Breast epithelium (tissue), 4 donors: ENCODE measurements around the gene MYLK2. TPM values are rescaled to one million over a fixed set of nuclear protein-coding genes. Genes with fewer than 3 reads are reported as not detected.
"Not testable (repeated sequence)": the region's sequence is repeated elsewhere in the genome, so short reads cannot be mapped to it uniquely, and the experiment has no call there.

ENCODE experiments used
- DNase-seq, 2 donors: peaks; one replicate each; pipeline ENCODE4 v3.0.0-alpha.2; 2019; ENCODE audit warnings: low spot score in 2 of 2
- H3K27ac ChIP-seq, 2 donors: fragments of 200-600 bp; sonication (generic) in 1 of 2; one replicate each; pipeline ENCODE4 v1.5.1; 2016 to 2019; ENCODE audit warnings: mild to moderate bottlenecking in 1 of 2
- H3K27me3 ChIP-seq, 2 donors: fragments of 200-600 bp; sonication (generic) in 1 of 2; one replicate each; pipeline versions ENCODE4 v1.5.1 to v1.6.0; 2017 to 2019; ENCODE audit warnings: control low read depth in 1 of 2, mild to moderate bottlenecking in 1 of 2
- H3K36me3 ChIP-seq: fragments of 200-600 bp; one replicate; pipeline ENCODE4 v1.5.1; 2019
- H3K4me1 ChIP-seq, 2 donors: fragments of 200-600 bp; sonication (generic); one replicate each; pipeline ENCODE4 v1.5.1; 2016 to 2019; ENCODE audit warnings: control low read depth in 1 of 2
- H3K4me3 ChIP-seq, 3 donors: fragments of 200-600 bp; sonication (generic); 1 replicate in 2 of 3; 2 replicates in 1 of 3; pipeline ENCODE4 v1.5.1; 2016 to 2019; ENCODE audit warnings: mild to moderate bottlenecking in 3 of 3, moderate library complexity in 2 of 3
- H3K9me3 ChIP-seq, 2 donors: fragments of 200-600 bp; sonication (generic) in 1 of 2; one replicate each; pipeline ENCODE4 v1.5.1; 2016 to 2019; ENCODE audit warnings: control low read depth in 1 of 2
- POLR2A ChIP-seq: fragments of 450-650 bp; IDR thresholded peaks from one replicate; pipeline ENCODE4 v1.6.1; 2016; ENCODE audit warnings: antibody characterized with exemption, mild to moderate bottlenecking, moderate library complexity
- POLR2AphosphoS5 ChIP-seq, 3 donors: sonication (generic); formaldehyde crosslinking; IDR thresholded peaks; one replicate each; pipeline ENCODE4 v1.6.1; 2017; ENCODE audit warnings: antibody characterized with exemption in 3 of 3
- intact Hi-C: fragments of 100-400 bp; cut with DNase I; formaldehyde crosslinking; loops from one replicate; pipeline ENCODE4 v1.15.1; 2023; ENCODE audit warnings: low total_unique reads
- total RNA-seq, 3 donors: library from RNA; depleted of rRNA; stranded (reverse); fragments of >200 nt; gene quantifications; one replicate each; pipeline ENCODE4 v1.1.0, GENCODE V29; 2016
- TF ChIP-seq, protein P1 (sequence below), 3 donors: fragments of 450-650 bp; IDR thresholded peaks; one replicate each; pipeline ENCODE4 v1.5.1; 2016 to 2017; ENCODE audit warnings: antibody characterized with exemption in 3 of 3, mild to moderate bottlenecking in 3 of 3, moderate library complexity in 3 of 3

MYLK2 gene
- total RNA-seq, 3 donors from 2014 or later, result not detected

DNA sequence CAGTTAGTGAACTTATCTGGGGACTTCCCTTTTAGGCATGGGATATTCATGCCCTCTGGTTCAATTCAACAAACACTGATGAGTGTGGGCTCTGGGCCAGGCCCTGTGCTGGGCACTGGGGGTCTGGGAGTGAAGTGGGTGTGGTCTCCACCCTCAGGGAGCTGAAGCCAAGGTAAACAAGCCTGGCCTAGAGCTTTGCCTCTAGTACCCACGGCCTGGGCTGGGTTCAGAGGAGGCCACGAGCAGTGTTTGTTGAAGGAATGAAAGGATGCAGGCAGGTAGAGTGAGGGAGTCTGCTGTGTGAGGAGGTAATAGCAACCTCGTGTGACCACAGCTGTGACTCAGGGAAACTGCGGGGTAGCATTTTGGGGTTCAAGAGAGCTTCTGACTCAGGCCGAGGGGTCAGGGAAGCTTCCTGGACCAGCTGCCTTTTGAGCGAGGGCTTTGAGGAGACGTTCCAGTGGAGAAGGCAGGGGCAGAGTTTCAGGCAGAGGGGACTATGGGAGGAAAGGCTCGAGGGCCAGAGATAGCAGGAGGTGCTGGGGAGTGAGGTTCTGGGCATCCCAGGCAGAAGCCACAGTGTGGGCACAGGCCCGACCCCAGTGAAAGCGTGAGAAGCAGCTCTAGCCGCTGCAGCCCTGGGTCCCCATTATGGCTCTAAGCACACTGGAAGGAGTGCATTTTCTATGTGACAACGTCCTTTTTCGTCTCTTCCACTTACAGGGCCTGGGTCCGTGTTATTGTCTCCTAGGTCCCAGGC, 5.6 kb downstream of the MYLK2 start:
- Histone ChIP-seq H3K4me1 (no peaks in the 10 kb centered on the region), H3K36me3 (no peaks in the 10 kb centered on the region), H3K27me3 (no peaks in the 10 kb centered on the region), H3K9me3 (no peaks in the 10 kb centered on the region), H3K27ac (no peak overlapping the region), H3K4me3 (no peak overlapping the region)
- intact Hi-C loops, result loop anchor here (10.0 kb wide), 1 partner anchor 130 kb away; the partner anchor contains the start of gene PDRG1
- no peak for DNase-seq
- TF ChIP-seq, protein P1, sequence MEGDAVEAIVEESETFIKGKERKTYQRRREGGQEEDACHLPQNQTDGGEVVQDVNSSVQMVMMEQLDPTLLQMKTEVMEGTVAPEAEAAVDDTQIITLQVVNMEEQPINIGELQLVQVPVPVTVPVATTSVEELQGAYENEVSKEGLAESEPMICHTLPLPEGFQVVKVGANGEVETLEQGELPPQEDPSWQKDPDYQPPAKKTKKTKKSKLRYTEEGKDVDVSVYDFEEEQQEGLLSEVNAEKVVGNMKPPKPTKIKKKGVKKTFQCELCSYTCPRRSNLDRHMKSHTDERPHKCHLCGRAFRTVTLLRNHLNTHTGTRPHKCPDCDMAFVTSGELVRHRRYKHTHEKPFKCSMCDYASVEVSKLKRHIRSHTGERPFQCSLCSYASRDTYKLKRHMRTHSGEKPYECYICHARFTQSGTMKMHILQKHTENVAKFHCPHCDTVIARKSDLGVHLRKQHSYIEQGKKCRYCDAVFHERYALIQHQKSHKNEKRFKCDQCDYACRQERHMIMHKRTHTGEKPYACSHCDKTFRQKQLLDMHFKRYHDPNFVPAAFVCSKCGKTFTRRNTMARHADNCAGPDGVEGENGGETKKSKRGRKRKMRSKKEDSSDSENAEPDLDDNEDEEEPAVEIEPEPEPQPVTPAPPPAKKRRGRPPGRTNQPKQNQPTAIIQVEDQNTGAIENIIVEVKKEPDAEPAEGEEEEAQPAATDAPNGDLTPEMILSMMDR (IDR thresholded peaks at IDR 0.05), result no peak
- TF ChIP-seq POLR2AphosphoS5 (IDR thresholded peaks at IDR 0.05) (no peak), POLR2A (no peak)

DNA sequence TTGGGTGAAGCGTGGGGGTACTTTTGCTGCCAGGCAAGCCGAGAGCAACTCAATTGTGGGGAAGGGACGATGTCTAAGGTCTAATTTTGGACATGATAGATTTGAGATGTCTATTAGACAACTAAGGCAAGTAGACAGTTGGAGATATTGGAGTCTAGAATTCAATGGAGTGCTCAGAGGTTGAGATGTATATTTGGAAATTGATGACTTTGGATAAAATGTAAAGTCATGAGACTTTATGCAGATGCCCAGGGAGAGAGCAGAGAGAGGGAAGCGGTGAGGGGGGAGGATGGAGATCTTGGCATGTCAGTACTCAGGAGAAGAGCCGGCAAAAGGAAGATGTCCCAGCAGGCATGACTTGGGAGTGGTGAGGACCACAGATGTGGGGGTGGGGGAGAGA, 6.9 kb downstream of the MYLK2 start:
- DNase-seq, result no peak
- Histone ChIP-seq H3K27me3 (no peaks in the 10 kb centered on the region), H3K4me1 (no peaks in the 10 kb centered on the region), H3K27ac (no peak overlapping the region), H3K4me3 (no peak overlapping the region), H3K9me3 (no peaks in the 10 kb centered on the region), H3K36me3 (no peaks in the 10 kb centered on the region)
- TF ChIP-seq, protein P1 (IDR thresholded peaks at IDR 0.05), result no peak
- TF ChIP-seq POLR2A (no peak), POLR2AphosphoS5 (IDR thresholded peaks at IDR 0.05) (no peak)
- intact Hi-C loops, result loop anchor here (10.0 kb wide), 1 partner anchor 129 kb away; the partner anchor contains the start of gene PDRG1

DNA sequence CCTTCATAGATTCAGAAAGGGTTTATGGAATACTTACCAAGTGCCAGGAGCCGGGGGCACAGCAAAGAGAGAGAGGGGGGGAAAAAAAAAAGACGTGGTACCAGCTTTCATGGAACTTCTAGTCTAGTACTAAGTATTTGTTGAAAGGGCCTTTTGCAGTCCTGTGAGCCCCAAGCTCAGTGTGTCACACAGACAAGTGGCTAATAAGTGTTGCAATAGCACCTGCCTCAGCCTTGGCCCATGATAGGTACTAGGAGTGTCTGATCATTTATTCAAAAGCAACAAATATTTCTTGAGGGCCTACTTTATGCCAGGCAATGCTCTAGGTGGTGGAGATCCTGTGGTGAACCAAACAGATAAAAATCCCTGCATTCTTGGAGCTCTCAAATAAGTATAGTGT, 7.9 kb downstream of the MYLK2 start:
- Histone ChIP-seq H3K4me1 (no peaks in the 10 kb centered on the region), H3K36me3 (no peaks in the 10 kb centered on the region), H3K4me3 (no peak overlapping the region), H3K27me3 (no peaks in the 10 kb centered on the region), H3K27ac (no peak overlapping the region), H3K9me3 (no peaks in the 10 kb centered on the region)
- intact Hi-C loops, result loop anchor here (10.0 kb wide), 1 partner anchor 128 kb away; the partner anchor contains the start of gene PDRG1
- no peak for DNase-seq
- no peak for TF ChIP-seq POLR2AphosphoS5 (IDR thresholded peaks at IDR 0.05)
- TF ChIP-seq, protein P1 (IDR thresholded peaks at IDR 0.05), result no peak
- TF ChIP-seq POLR2A, result no peak

DNA sequence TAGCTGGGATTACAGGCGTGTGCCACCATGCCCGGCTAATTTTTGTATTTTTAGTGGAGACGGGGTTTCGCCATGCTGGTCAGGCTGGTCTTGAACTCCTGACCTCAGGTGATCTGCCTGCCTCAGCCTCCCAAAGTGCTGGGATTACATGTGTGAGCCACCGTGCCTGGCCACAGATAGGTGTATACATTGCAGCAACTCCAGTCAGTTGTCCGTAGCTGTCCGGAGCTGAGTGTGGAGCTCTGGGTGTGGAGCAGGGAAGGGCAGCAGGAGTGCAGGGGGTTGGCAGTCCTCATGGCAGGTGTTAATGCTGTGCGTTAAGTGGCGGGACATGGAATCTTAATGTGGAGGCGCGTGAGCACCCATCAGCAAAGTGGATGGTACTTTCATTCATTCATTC, 8.9 kb downstream of the MYLK2 start:
- not testable (repeated sequence) for DNase-seq, H3K4me3 ChIP-seq, H3K27ac ChIP-seq, H3K4me1 ChIP-seq, H3K27me3 ChIP-seq, H3K9me3 ChIP-seq, H3K36me3 ChIP-seq
- intact Hi-C loops, result loop anchor here (10.0 kb wide), 1 partner anchor 127 kb away; the partner anchor contains the start of gene PDRG1

DNA sequence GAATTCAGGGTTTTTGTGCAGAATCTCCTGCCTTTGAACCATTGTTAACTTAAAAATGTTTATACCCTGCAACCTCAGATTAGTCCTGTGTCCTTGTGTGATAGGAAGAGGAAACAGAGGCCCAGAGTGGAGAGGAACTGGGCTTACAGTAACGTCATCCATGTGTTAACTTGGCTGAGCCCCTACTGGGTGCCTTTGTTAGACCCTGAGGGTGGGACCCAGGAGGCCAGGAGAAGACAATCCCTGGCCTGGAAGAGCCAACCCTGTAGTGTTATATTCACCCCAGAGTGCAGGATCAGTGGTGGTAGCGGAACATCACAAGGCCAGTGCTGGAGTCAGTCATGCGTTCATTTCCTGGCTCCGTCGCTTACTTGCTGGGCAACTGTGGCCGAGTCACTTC, 10.6 kb downstream of the MYLK2 start:
- Histone ChIP-seq H3K36me3 (no peaks in the 10 kb centered on the region), H3K27ac (no peak overlapping the region), H3K9me3 (no peaks in the 10 kb centered on the region), H3K4me1 (no peaks in the 10 kb centered on the region), H3K4me3 (no peak overlapping the region), H3K27me3 (no peaks in the 10 kb centered on the region)
- DNase-seq, result no peak
- intact Hi-C loops, result loop anchor here (10.0 kb wide), 1 partner anchor 125 kb away; the partner anchor contains the start of gene PDRG1
- TF ChIP-seq, protein P1 (IDR thresholded peaks at IDR 0.05), result no peak
- TF ChIP-seq POLR2A, result no peak
- no peak for TF ChIP-seq POLR2AphosphoS5 (IDR thresholded peaks at IDR 0.05)
